Occipital lobe (tissue), 2 donors: Measurements from ENCODE around the gene UCK1. TPM values are rescaled to one million over a fixed set of nuclear protein-coding genes. Genes with fewer than 3 reads are reported as not detected.
"Not testable (repeated sequence)": the region's sequence is repeated elsewhere in the genome, so short reads cannot be mapped to it uniquely, and the experiment has no call there.

Experiments used
- DNase-seq: peaks from one replicate; lab custom pipeline; 2025; lab: John Stamatoyannopoulos, UW
- total RNA-seq: library from RNA; depleted of rRNA; stranded (reverse); fragments of >200 nt; gene quantifications from one replicate; pipeline ENCODE4 v1.2.3, GENCODE V29; 2014

UCK1 gene
- total RNA-seq, 1 donor from 2014 or later = 13.3 TPM

DNA sequence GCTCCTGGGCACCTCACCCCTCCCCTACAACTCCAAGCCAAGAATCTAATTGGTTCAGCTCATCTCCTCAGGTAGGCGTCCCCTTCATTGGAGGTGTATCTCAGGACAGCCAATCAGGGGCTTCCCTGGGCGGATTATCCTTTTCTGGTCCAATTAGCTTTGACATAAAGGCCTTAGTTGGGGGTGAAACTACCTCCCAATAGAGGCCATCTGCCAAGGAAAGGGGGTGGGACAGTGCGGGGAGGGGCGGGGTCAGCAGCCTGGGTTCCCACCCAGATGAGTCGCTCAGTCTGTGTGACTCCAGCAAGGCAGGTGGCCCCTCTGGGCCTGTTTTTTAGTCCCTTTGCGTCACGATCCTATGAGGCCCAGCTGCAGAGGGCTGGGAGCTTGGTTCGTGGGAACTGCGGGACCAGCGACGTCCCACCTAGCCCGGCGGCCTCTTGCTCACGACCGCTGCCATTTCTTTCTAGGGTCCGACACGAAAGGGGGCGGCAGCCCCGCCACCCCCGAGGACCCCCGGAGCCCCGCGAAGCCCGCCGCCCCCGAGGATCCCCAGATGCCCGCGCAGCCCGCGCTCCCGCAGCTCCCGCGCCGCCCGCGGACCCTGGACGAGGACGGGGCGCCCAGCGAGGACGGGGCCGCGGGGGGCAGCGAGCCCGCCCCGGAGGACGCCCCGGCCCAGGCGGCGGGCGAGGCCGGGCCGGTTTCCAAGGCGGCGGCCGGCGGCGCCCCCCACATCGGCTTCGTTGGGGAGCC is 23.2 kb upstream of the UCK1 start:
- DNase-seq = no peak

DNA sequence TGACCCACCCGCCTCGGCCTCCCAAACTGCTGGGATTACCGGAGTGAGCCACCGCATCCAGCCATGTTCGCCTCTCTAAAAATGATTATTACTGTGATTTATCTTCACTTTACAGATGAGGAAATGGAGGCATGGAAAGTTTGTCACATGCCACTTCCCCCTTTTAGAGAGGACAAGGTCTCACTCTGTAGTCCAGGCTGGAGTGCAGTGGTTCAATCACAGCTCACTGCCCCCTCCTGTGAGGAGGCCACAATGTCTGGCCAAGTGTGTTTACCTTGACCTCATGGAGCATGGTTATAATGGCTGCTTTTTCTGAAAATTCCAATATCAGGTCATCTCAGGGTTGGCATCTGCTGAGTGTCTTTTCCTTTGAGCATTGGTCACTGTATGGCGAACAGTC is 21.0 kb upstream of the UCK1 start:
- DNase-seq = no peak

DNA sequence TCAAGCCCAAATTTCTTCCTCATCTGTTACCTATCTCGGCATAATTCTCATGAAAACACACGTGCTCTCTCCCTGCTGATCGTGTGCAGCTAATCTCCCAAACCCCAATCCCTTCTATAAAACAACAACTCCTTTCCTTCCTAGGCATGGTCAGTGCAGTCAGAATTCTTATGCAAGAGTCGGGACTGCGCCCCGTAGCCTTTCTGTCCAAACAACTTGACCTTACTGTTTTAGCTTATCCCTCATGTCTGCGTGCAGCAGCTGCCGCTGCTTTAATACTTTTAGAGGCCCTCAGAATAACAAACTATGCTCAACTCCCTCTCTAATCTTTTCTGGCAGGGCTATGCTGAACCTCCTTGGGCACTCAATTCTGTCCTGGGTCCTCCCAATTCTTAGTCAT is 19.4 kb upstream of the UCK1 start:
- DNase-seq = not testable (repeated sequence)

DNA sequence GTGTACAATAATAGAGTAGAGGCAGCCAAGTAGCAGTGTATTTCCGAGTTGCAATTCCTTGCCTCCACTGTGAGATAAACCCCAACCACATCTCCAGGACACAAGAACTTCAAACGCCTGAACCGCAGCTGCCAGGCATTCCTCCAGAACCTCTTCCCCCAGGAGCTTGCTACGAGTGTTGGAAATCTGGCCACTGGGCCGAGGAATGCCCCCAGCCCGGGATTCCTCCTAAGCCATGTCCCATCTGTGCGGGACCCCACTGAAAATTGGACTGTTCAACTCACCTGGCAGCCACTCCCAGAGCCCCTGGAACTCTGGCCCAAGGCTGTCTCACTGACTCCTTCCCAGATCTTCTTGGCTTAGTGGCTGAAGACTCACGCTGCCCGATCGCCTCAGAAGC is 18.1 kb upstream of the UCK1 start:
- not testable (repeated sequence) for DNase-seq

DNA sequence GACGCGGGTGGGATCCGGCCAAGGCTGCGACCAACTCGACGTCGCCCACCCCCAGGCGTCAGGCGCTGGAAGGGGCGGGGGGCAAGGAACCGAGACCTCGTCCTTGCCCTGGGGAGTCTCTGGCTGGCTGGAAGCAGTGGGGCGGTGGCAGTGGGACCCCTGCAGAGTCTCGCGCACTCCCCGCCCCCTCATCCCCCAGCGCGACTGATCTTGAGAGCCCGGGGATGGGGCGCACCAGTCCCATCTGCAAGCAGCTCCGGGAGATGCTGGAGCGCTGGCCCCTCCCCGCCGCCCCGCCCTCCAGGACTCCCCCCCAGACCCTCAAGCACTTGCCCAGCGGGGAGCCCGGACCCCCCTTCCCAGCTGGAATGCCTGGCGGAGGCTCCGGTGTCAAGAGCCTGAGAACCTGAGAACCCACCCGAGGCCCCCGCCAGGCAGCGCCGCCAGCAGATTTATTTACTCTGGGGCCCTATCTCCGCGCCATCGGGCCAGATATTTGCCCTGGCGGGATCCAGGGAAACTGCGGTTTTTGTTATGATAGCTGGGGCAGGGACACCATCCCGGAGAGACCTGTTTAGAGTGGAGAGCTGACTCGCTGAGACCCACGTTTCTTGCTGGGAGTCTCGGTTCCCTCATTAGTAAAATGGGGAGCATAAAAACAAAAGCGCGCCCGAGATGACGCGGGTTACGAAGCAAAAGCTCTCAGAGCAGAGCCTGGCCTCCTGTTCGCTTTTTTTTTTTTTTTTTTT is 15.4 kb upstream of the UCK1 start:
- DNase-seq = no peak

DNA sequence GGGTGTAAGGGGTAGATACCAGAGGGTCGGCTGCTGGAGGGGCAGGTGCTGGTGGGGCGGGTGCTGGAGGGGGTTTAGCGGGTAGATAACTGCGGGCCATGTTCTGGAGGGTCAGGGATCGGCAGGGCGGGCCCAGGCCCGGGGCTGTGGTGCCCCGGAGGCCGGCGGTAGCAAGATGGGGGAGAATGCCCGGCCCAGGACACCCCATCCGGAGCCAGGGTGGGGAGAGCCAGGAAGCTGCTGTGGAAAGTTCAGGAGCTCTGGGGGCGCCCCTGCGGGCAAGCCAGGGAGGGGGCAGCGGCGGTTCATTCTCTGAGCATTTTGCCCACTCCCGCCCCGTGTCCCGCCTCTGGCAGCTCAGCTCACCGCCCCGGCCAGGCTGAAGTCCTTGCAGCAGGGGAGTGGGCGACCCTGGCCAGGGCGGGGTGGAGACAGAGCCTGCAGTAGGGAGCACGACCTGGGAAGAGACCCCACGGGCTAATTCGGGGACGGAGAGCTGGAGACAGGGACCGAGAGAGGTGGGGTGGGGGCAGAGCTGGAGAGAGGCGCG is 14.8 kb upstream of the UCK1 start:
- DNase-seq = no peak

DNA sequence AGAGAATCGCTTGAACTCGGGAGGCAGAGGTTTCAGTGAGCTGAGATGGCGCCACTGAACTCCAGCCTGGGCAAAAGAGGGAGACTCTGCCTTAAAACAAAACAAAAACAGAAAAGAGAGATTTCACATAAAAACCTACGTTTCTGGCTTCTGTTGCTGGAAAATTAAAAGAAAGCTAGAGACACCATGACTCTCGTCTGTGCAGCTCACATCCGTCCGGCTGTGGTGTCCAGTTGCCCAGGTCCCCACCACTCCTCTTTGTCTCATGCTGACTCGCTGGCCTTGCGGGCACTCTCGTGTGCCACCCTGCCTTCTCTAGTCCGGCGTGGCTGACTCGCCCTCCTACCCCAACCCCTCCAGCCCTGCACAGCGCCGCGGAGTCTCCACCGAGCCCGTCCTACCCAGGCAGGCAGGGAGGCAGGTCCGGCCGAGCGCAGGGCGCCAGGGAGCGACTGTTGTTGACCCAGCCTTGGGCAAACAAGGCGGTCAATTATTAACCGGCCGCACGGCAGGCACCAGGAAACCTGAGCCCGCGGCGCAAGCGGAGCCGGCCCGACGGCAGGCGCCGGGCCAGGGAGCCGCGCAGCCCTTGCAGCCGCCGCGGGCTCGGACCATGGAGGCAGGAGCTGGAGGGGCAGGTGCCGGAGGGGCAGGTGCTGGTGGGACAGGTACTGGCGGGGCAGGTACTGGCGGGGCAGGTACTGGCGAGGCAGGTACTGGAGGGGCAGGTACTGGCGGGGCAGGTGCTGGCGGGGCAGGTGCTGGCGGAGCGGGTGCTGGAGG is 14.1 kb upstream of the UCK1 start, which contains the start of gene PRRT1B:
TSS of gene PRRT1B (plus strand) at position 521 of the 783 bp plus-strand sequence. CDS start at position 614, 93 bp downstream.
- DNase-seq = no peak

DNA sequence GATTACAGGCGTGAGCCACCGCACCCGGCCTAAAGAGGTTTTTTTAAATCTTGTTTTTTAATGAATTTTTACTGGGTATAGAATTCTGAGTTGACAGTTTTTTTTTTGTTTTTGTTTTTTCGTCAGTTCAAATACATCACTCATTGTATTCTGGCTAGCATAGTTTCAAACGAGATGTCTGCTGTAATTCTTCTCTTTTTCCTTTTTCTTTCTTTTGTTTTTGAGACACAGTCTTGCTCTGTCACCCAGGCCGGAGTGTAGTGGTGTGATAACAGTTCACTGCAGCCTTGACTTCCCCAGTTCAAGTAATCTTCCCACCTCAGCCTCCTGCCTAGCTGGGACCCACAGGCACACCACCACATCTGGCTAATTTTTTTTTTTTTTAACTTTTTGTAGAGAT is 12.1 kb upstream of the UCK1 start:
- no peak for DNase-seq

DNA sequence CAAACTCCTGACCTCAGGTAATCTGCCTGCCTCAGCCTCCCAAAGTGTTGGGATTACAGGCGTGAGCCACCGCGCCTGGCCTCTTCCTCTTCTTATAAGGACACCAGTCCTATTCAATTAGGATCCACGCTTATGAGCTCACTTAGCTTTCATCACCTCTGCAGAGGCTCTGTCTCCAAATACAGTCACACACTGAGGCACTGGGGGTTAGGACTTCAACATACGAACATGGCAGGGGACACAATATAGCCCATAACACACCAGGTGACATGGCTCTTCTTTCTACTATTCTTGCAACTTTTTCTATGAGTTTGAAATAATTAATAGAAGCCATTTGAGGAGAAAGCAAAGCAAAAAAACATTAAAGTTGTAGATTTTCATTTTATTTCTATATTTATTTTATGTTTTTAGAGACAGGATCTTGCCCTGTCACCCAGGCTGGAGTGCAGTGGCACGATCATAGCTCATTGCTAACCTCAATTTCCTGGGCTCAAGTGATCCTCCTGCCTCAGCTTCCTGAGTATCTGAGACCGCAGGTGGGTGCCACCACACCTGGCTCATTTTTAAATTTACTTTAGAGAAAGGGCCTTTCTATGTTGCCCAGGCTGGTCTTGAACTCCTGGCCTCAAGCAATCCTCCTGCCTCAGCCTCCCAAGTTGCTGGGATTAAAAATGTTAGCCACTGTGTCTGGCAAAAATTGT is 8.3 kb upstream of the UCK1 start:
- DNase-seq = no peak

DNA sequence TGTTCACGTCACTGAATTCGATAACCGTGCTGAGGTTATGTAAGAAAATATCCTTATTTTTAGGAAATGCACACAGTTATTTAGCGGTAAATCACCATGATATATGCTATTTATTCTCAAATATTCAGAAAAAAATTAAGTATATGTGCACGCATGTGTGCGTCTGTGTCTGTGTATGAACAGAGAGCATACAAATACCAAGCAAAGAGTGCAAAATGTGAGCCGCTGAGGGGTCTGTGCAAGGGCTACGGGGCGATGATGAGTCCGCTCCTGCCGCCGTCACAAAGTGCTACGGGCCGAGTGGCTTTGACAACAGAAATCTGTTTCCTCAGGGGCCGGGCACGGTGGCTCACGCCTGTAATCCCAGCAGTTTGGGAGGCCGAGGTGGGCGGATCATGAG is 6.9 kb upstream of the UCK1 start:
- no peak for DNase-seq

DNA sequence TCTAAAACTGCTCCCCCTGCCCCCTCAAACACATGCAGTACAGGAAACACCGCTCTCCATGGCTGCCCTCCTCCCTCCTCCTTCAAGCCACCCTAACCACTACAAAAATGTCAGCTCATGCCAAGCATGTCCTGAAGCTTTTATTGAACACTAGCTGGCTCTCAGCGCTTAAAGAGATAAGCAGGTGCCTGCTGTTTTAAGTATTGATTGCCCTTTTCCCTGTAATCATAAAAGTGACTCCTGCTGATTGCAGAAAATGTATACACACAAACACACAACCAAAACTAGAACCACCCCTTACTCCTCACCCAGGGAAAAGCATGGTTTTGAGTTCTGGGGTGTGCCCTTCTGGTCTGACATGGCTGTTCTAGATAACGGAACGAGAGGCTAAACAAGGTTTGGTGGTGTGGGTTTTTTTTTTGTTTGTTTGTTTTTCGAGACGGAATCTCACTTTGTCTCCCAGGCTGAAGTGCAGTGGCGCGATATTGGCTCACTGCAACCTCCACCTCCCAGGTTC is 3.7 kb upstream of the UCK1 start:
- DNase-seq = no peak

DNA sequence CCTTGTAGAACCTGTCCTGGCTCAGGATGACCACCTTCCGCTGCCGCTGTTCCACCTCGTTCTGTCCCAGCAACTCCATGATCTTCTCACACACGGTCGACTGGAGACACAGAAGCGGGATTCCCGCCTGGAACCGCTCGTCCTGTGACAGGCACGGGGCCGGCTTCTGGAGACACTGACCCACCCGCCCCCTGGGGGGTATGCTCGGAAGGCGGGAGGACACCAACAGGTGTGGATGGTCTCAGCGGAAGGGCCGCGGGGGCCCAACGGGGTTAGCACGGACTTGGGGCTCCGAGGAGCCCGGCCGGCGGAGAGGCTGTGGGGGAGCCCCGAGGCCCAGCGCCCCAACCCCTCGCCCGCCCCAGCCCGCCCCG is 530 bp downstream of the UCK1 start:
- no peak for DNase-seq

DNA sequence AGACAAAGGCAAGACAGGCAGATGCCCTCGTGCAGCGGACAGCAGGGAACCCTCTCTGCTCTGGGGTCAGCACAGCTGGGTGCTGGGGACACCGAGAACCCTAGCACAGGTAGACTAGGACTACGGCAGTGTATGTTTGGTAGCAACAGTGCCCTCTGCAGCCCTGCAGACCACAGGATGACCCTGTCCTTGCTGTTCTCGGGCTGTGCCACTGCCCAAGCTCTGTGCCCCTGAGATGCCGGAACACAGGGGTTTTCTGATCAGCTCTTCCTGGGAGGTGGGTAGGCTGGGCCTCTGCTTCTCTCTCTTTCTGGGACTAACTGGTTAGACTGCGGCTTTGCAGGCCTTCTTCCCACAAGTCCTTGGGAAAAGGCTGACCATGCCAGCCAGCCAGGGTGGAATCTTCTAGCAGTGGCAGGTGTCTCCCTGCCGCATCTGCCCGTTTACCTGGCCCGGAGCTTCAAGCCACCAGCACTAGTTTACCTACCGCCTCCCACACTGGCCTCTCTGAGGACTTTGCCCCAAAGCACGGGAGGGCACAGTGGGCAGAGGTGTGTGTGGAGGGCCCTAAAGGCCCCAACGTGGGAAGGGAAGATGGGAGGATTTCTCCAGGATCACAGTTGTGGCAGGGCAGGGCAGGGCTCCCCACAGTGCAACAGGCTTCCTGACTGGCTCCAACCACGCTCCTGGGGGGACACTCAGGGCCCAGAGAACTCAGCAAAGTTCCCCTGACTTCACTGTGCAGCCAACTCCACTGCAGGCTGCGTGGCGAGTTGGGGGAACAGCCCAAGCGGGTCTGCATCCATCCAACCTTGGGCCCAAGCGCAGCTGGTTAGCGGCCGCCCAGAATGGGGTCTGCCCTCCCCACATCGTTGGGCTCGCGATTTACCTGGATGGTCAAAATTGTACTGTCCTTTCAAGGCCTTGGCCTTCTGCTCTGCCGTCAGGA is 1.2 kb downstream of the UCK1 start:
- no peak for DNase-seq

DNA sequence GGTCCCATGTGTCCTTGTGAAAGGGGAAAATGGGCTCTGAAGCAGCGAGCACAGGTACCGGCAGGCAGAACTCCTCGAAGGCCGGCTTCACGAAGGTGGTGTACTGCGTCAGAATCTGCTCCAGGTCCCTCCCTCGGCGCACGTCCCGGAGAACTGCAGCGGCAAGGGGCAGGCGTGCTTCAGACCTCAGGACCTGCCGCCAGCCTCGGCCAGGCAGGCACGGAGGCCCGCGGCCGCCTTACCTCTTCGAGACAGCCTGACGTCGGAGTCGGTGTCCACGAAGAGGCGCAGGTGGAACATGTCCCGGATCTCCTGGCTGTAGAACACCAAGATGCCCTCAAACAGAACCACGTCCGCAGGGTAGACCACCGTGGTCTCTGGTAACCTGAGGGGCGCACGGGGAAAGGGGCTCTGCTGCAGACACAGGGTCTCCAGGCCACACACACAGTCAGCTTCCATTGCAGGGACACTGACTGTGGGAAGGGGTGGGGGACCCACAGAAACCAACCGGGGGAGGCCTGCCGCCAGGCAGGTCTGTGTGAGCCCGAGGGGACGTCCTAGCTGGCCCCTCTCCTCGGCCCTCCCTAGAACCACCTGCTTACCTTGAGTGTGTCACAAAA is 2.1 kb downstream of the UCK1 start:
- DNase-seq = no peak

DNA sequence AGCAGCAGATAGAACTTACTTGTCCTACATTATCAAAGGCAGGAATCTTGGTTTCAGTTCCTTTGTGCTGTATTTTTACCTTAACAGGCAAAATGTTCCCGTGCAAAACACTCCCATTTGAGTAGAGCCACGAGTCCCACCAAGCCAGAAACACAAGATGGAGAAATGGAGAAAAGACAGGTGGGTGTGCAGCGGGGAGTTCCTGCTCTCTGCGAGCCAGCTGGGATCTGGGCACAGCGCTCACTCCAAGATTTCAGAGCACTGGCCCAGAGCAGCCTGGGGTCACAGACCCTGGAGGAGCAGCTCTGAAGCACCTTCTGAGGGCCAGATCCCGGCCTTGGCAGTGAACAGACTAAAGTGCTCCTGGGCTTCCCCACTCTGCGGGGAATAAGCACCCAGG is 2.9 kb downstream of the UCK1 start:
- no peak for DNase-seq

DNA sequence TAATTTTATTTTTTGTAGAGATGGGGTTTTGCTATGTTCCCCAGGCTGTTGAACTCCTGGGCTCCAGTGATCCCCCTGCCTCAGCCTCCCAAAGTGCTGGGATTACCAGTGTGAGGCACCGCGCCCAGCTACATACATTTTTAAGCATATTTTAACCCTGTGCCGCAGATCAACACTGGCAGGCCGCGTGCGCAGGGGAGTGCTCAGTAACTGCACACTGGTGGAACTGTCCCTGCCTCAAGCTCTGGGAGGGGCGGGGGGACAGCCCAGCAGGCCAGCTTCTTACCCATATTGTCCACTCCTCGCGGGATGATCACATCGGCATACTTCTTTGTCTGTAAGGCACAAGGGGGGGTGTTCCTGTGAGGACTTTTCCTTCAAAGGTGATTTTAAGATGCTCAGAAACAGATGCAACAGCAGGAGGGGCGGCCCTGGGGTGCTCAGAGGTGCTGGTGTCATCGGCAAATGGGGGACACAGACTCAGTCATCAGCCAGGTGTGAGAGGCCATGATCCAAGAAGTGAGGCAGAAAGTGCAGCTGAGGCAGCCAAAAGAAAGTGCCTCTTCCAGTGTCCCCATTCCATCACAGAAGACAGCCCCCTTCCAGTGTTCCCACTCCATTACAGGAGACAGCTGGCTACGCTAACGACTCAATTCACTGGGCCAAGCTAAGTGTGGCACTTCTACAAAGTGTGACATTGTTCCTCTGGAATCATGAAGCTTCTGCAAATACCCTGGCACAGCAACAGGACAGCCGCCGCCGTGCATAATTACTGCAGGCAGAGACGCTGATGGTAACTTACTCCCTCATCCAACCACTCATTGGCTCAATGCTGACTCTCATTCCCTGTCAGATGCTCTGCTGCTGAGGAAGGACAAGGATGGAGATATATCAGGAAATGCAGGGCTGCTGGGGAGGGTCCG is 5.2 kb downstream of the UCK1 start:
- DNase-seq = peak; percentile 78

DNA sequence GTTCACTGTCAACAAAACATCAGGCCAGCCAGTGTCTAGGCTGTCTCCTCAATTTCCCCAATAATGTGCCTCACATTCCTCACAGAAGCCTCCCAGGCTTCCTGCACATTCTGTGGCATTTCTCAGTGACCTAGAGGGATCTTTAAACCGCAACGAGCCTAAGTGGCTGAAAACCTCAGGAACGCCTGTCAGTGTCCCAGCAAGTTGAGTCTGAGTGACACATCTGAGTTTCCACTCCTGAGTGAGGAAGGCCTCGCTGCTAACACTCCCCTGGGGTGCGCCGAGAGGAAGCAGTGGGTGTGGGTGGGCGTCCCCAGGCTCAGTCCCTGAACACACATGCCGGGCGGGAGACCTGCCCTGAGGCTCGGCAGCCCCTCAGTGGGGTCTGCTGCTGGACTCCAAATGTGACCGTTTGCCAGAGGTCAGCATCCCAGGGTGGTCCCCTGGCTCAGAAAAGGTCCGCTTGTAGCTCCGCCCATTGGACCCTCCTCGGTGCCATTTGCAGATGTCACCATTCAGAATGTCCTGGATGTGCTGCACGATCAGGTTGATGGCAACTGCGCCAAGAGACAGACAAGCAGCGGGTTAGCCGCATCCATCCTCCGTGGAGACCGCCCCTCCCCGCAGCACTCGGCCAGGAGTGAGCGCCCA is 6.3 kb downstream of the UCK1 start:
- no peak for DNase-seq
